PC-3 (cell line): ENCODE results near the gene XCR1. TPM values are rescaled to one million over a fixed set of nuclear protein-coding genes. Genes with fewer than 3 reads are reported as not detected.
"Not testable (repeated sequence)": the region's sequence is repeated elsewhere in the genome, so short reads cannot be mapped to it uniquely, and the experiment has no call there.

Experiments used
- ATAC-seq: fragments of 200-7000 bp; cut with Tn5 transposase; 2 replicates; pipeline ENCODE4 v1.9.1; 2020; ENCODE audit warnings: mild to moderate bottlenecking, moderate library complexity
- BruUV-seq: library from RNA; stranded (reverse); fragments of 400-500 nt; replicated peaks from 2 replicates; lab custom pipeline; 2021; lab: Mats Ljungman, UMichigan
- CTCF ChIA-PET: fragments of 300-600 bp; sonication (Branson Sonifier 250); formaldehyde crosslinking; loops from one replicate; lab custom pipeline; 2022; ENCODE audit warnings: antibody characterized with exemption; lab: Charles Lee
- POLR2A ChIA-PET: fragments of 300-600 bp; sonication (Branson Sonifier 250); formaldehyde crosslinking; loops from one replicate; lab custom pipeline; 2022; ENCODE audit warnings: antibody characterized with exemption; ENCODE audit not compliant: unreplicated experiment; lab: Charles Lee
- DNase-seq: peaks from one replicate; pipeline ENCODE4 v3.0.0-alpha.2; 2015
- H2AFZ ChIP-seq: fragments of 300-600 bp; sonication (generic); 2 replicates; pipeline ENCODE4 v1.6.0; 2016; ENCODE audit warnings: antibody characterized with exemption, low read length
- H3F3A ChIP-seq: fragments of 300-600 bp; sonication (generic); one replicate; pipeline ENCODE4 v1.6.0; 2017; ENCODE audit warnings: antibody characterized with exemption, low read length, control low read depth, mild to moderate bottlenecking; ENCODE audit not compliant: unreplicated experiment
- H3K27ac ChIP-seq: fragments of 300-600 bp; sonication (generic); 2 replicates; pipeline ENCODE4 v1.5.1; 2016; ENCODE audit warnings: mild to moderate bottlenecking, low read length
- H3K27me3 ChIP-seq: fragments of 300-600 bp; sonication (generic); 2 replicates; pipeline ENCODE4 v1.6.1; 2016; ENCODE audit warnings: low read length, mixed read lengths
- H3K36me3 ChIP-seq: fragments of 300-600 bp; sonication (generic); 2 replicates; pipeline ENCODE4 v1.6.1; 2016; ENCODE audit warnings: low read depth, mixed run types, low read length, mixed read lengths
- H3K4me1 ChIP-seq: fragments of 300-600 bp; sonication (generic); 2 replicates; pipeline ENCODE4 v1.5.1; 2016; ENCODE audit warnings: low read length; ENCODE audit not compliant: insufficient read depth
- H3K4me2 ChIP-seq: fragments of 300-600 bp; sonication (generic); 2 replicates; pipeline ENCODE4 v1.6.0; 2016; ENCODE audit warnings: low read length
- H3K4me3 ChIP-seq: fragments of 300-600 bp; sonication (generic); 2 replicates; pipeline ENCODE4 v1.5.1; 2016; ENCODE audit warnings: mild to moderate bottlenecking, low read length, mixed read lengths
- H3K79me2 ChIP-seq: fragments of 300-600 bp; sonication (generic); 2 replicates; pipeline ENCODE4 v1.6.1; 2017; ENCODE audit warnings: low read length, mixed read lengths
- H3K9ac ChIP-seq: fragments of 300-600 bp; sonication (generic); 2 replicates; pipeline ENCODE4 v1.6.0; 2016; ENCODE audit warnings: mild to moderate bottlenecking, low read length
- H3K9me2 ChIP-seq: fragments of 300-600 bp; sonication (generic); replicated peaks from 2 replicates; pipeline ENCODE4 v1.6.1; 2016; ENCODE audit warnings: mixed run types, low read length, mixed read lengths
- H3K9me3 ChIP-seq: fragments of 300-600 bp; sonication (generic); 2 replicates; pipeline ENCODE4 v1.6.1; 2016; ENCODE audit warnings: low read length, mixed read lengths
- H4K20me1 ChIP-seq: fragments of 300-600 bp; sonication (generic); 2 replicates; pipeline ENCODE4 v1.6.1; 2016; ENCODE audit warnings: low read length, mixed read lengths
- EZH2 ChIP-seq: fragments of 300-600 bp; sonication (generic); IDR thresholded peaks from one replicate; pipeline ENCODE4 v1.6.1; 2017; ENCODE audit warnings: antibody characterized with exemption, mild to moderate bottlenecking, low read length; ENCODE audit not compliant: unreplicated experiment
- EZH2phosphoT487 ChIP-seq: fragments of 300-600 bp; sonication (generic); IDR thresholded peaks from 2 replicates; pipeline ENCODE4 v1.6.1; 2018; ENCODE audit warnings: mild to moderate bottlenecking, antibody characterized with exemption, low read length, borderline replicate concordance
- intact Hi-C: fragments of 100-400 bp; cut with micrococcal nuclease; formaldehyde crosslinking; loops from 2 replicates; pipeline ENCODE4 v1.9.0; 2023
- total RNA-seq: library from RNA; depleted of rRNA; stranded (reverse); fragments of >200 nt; gene quantifications from 2 replicates; pipeline ENCODE4 v1.2.3, GENCODE V29; 2014
- TF ChIP-seq, protein P1 (sequence below): fragments of 300-600 bp; sonication (generic); conservative IDR thresholded peaks from 2 replicates; pipeline ENCODE4 v1.5.1; 2017; ENCODE audit warnings: antibody characterized with exemption, low read depth, mild to moderate bottlenecking, low read length

The XCR1 gene
- total RNA-seq, 1 experiment from 2014 or later: not detected

DNA sequence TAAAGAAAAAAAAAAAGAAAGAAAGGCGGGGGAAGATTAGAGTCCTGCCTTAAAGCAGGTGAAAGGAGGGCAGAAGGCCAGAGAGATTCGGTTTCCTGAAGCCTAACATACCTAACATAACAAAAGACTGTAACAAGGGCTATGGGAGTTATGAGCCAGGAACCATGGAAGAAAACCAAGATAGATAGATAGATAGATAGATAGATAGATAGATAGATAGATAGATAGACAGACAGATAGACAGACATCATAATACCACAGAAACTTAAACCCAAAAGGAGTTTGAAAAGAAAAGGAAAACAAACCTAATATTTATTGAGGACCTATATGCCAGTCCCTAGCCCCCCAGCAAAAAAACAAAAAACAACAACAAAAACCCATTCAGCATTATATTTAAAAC lies 29.3 kb downstream of the XCR1 start:
- ATAC-seq (no peak), DNase-seq (no peak)
- Histone ChIP-seq H3K4me1 (peaks cover 19% of the 10 kb centered on the region), H3K79me2 (peaks cover 19% of the 10 kb centered on the region), H3K27me3 (no peaks in the 10 kb centered on the region), H3K9me3 (no peaks in the 10 kb centered on the region), H4K20me1 (no peaks in the 10 kb centered on the region), H3K9ac (no peak overlapping the region), H3K27ac (no peak overlapping the region), H3F3A (no peaks in the 10 kb centered on the region), H3K36me3 (no peaks in the 10 kb centered on the region), H3K9me2 (no peaks in the 10 kb centered on the region), H3K4me2 (no peak overlapping the region), H3K4me3 (no peak overlapping the region), H2AFZ (no peak overlapping the region)
- no peak for TF ChIP-seq EZH2phosphoT487
- intact Hi-C loops: no loop called here
- ChIA-PET POLR2A (no interaction called here), CTCF (no interaction called here)
- no TSS peak for BruUV-seq

DNA sequence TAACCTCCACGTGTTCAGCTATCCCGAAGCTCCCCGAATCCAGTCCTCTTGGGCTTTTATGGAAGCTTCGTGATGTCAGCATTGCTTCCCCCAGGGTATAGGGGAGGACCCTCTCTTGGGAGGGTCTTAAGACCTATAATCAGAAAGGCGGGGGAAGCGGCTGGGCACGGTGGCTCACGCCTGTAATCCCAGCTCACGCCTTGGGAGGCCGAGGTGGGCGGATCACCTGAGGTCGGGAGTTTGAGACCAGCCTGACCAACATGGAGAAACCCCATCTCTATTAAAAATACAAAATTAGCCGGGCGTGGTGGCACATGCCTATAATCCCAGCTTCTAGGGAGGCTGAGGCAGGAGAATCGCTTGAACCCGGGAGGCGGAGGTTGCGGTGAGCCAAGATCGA lies 29.8 kb downstream of the XCR1 start:
- DNase-seq, H3K36me3 ChIP-seq, H2AFZ ChIP-seq, H3K9me3 ChIP-seq, H3K27ac ChIP-seq, H3K4me3 ChIP-seq, BruUV-seq, POLR2A ChIA-PET, H3K9ac ChIP-seq, H3F3A ChIP-seq, H3K4me2 ChIP-seq, intact Hi-C loops, H3K9me2 ChIP-seq, ATAC-seq, CTCF ChIA-PET, H4K20me1 ChIP-seq, H3K27me3 ChIP-seq: not testable (repeated sequence)
- H3K79me2 ChIP-seq: peaks cover 23% of the 10 kb centered on the region
- peaks cover 19% of the 10 kb centered on the region for H3K4me1 ChIP-seq

DNA sequence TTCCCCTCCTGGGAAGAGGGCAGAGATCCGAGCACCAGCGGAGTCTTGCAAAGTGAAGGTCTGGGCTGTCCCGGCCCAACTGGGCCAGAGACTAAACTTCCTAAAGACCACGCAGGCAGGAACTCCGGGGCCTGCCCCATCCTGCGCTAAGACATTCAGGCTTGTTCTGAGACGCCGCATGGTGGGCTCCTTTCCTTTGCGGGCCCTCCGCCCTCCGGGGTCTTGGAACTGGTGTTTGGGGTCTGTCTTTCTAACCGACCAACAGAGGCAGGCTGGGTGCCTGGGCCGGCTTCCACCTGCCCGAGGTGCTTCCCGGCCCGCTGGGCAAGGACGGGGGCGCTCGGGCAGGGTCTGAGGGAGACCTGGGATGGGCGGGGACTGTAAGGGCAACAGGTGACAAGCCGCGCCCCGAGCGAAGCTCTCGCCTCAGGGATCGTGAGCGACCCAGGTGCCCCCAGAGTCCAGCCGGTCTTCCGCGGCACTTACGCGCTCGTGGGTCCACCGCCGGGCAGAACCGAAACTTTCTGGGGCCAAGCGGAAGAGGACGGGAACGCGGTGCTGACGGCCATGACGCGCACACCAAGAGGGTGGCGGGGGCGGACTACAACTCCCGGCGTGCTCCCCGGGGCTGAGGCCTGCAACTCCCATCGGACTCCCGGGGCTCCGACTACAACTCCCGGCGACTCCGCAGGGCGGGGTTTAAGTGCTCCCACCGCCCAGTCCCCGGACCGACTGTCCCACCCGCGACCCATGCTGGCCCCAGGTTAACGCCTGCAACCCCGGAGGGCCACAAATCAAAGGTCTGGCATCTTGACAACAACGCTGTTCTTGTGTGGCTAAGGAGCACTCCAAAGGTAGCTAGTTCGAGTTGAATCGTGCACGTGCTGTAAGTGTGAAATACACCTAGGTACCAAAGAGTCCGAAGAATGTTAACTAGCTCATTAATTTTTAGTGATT lies 31.8 kb downstream of the XCR1 start, which contains the start of gene FYCO1:
FYCO1 (minus strand) TSS at position 589 of the 957 bp plus-strand sequence. CDS start 10,914 bp downstream, outside the sequence.
- Histone ChIP-seq H3K9me2 (no peaks in the 10 kb centered on the region), H3K27me3 (no peaks in the 10 kb centered on the region), H3F3A (no peaks in the 10 kb centered on the region), H3K4me1 (peaks cover 19% of the 10 kb centered on the region), H3K9ac (peak within 1 kb of the TSS; percentile 95), H3K9me3 (no peaks in the 10 kb centered on the region), H3K36me3 (no peaks in the 10 kb centered on the region), H3K4me2 (peak within 1 kb of the TSS; percentile 99), H4K20me1 (no peaks in the 10 kb centered on the region), H3K27ac (peak within 1 kb of the TSS; percentile 53), H3K79me2 (peaks cover 37% of the 10 kb centered on the region), H3K4me3 (peak within 1 kb of the TSS; percentile 100), H2AFZ (peak within 1 kb of the TSS; percentile 98)
- peak; percentile 98 for ATAC-seq
- intact Hi-C loops: loop anchor here (1.0 kb wide), 1 partner anchor 9 kb away; no protein-coding TSS in a partner anchor
- TF ChIP-seq EZH2phosphoT487 (no peak), EZH2 (no peak)
- TF ChIP-seq, protein P1, sequence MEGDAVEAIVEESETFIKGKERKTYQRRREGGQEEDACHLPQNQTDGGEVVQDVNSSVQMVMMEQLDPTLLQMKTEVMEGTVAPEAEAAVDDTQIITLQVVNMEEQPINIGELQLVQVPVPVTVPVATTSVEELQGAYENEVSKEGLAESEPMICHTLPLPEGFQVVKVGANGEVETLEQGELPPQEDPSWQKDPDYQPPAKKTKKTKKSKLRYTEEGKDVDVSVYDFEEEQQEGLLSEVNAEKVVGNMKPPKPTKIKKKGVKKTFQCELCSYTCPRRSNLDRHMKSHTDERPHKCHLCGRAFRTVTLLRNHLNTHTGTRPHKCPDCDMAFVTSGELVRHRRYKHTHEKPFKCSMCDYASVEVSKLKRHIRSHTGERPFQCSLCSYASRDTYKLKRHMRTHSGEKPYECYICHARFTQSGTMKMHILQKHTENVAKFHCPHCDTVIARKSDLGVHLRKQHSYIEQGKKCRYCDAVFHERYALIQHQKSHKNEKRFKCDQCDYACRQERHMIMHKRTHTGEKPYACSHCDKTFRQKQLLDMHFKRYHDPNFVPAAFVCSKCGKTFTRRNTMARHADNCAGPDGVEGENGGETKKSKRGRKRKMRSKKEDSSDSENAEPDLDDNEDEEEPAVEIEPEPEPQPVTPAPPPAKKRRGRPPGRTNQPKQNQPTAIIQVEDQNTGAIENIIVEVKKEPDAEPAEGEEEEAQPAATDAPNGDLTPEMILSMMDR: no peak
- TSS peak; percentile 75 for BruUV-seq
- DNase-seq: peak; percentile 85
- CTCF ChIA-PET: no interaction called here
- POLR2A ChIA-PET: interaction anchor here (0.6 to 0.7 kb wide), 2 partner anchors 70 to 412 kb away, joined by 3 read pairs; no protein-coding TSS in a partner anchor
